K562 (cell line): Measurements from ENCODE around the gene TBCCD1. TPM values are rescaled to one million over a fixed set of nuclear protein-coding genes. Genes with fewer than 3 reads are reported as not detected.

Source experiments
- ATAC-seq: fragments of 200-7000 bp; cut with Tn5 transposase; 3 replicates; pipeline ENCODE4 v1.9.1; 2020; ENCODE audit warnings: moderate library complexity
- BruUV-seq: library from RNA; stranded (reverse); fragments of 400-500 nt; replicated peaks from 2 replicates; lab custom pipeline; 2021; lab: Mats Ljungman, UMichigan
- CTCF ChIA-PET: fragments of 300-600 bp; formaldehyde crosslinking; extraction: SDS; loops from one replicate; lab custom pipeline; 2021; ENCODE audit warnings: low intra/inter-chr PET ratio; lab: Yijun Ruan, JAX
- POLR2A ChIA-PET: fragments of 300-600, 350-650 bp; sonication (Branson Sonifier 250); formaldehyde crosslinking; extraction: SDS; loops from one replicate; lab custom pipeline; 2021; ENCODE audit warnings: antibody characterized with exemption, inconsistent platforms; lab: Yijun Ruan, JAX
- DNase-seq, 4 experiments: peaks; one replicate each; pipeline versions ENCODE4 v3.0.0 to v3.0.0-alpha.2; 2011 to 2018; ENCODE audit warnings: low spot score in 3 of 4, mixed read lengths in 3 of 4; ENCODE audit errors: extremely low read depth in 1 of 4
- FAIRE-seq: peaks from 2 replicates; lab custom pipeline; 2011; peaks lifted over from hg19 to GRCh38; lab: Jason Lieb, UNC
- H2AFZ ChIP-seq: 2 replicates; pipeline ENCODE4 v1.6.0; 2011; ENCODE audit warnings: low read depth, low read length, control low read depth, inconsistent platforms
- H3K27ac ChIP-seq: fragments of 200-600 bp; 3 replicates; pipeline ENCODE4 v1.8.0; 2011; ENCODE audit warnings: low read depth, mild to moderate bottlenecking, control low read depth, inconsistent platforms, low read length, moderate library complexity, mixed read lengths; ENCODE audit errors: extremely low read depth
- H3K27me3 ChIP-seq, 2 experiments: fragments of 300-600 bp in 1 of 2; 2 replicates in 1 of 2; 3 replicates in 1 of 2; pipeline versions ENCODE4 v1.6.0 to v1.8.0; 2011; ENCODE audit warnings: inconsistent platforms in 2 of 2, low read length in 2 of 2, mild to moderate bottlenecking in 1 of 2, mixed read lengths in 1 of 2, moderate library complexity in 1 of 2; ENCODE audit not compliant: control insufficient read depth in 2 of 2, insufficient read depth in 2 of 2
- H3K36me3 ChIP-seq: fragments of 300-600 bp; 3 replicates; pipeline ENCODE4 v1.8.0; 2011; ENCODE audit warnings: mild to moderate bottlenecking, low read length, inconsistent platforms; ENCODE audit not compliant: control insufficient read depth, insufficient read depth
- H3K4me1 ChIP-seq, 2 experiments: fragments of 200-600 bp in 1 of 2; replicated peaks in 1 of 2; 2 replicates in 1 of 2; 3 replicates in 1 of 2; pipeline versions ENCODE4 v1.5.1 to v1.8.0; 2011; ENCODE audit warnings: inconsistent platforms in 2 of 2, low read length in 2 of 2, mild to moderate bottlenecking in 1 of 2, mixed read lengths in 1 of 2, moderate library complexity in 1 of 2; ENCODE audit not compliant: control insufficient read depth in 2 of 2, insufficient read depth in 2 of 2
- H3K4me2 ChIP-seq: 2 replicates; pipeline ENCODE4 v1.6.1; 2011; ENCODE audit warnings: low read length, control low read depth, inconsistent platforms, mixed read lengths; ENCODE audit not compliant: insufficient read depth
- H3K4me3 ChIP-seq: fragments of 200-600 bp; sonication (generic), shearing (Covaris generic); 2 replicates; pipeline ENCODE4 v1.5.1; 2016; ENCODE audit warnings: control low read depth, inconsistent platforms
- H3K79me2 ChIP-seq: fragments of 200-600 bp; 3 replicates; pipeline ENCODE4 v1.8.0; 2011; ENCODE audit warnings: low read length, inconsistent platforms; ENCODE audit not compliant: control insufficient read depth, insufficient read depth
- H3K9ac ChIP-seq, 2 experiments: 2 replicates each; pipeline versions ENCODE4 v1.6.0 to v1.6.1; 2011; ENCODE audit warnings: low read depth in 2 of 2, low read length in 2 of 2, control low read depth in 1 of 2, inconsistent platforms in 1 of 2, mild to moderate bottlenecking in 1 of 2, mixed read lengths in 1 of 2; ENCODE audit not compliant: insufficient read depth in 1 of 2
- H3K9me1 ChIP-seq: one replicate; pipeline ENCODE4 v1.6.0; 2011; ENCODE audit warnings: inconsistent platforms, mild to moderate bottlenecking, low read length, moderate library complexity; ENCODE audit not compliant: control insufficient read depth, insufficient read depth
- H3K9me3 ChIP-seq: replicated peaks from 2 replicates; pipeline ENCODE4 v1.5.1; 2011; ENCODE audit warnings: low read depth, low read length, inconsistent platforms; ENCODE audit not compliant: control insufficient read depth, insufficient read depth
- H4K20me1 ChIP-seq: replicated peaks from 2 replicates; pipeline ENCODE4 v1.6.1; 2011; ENCODE audit warnings: low read length, inconsistent platforms, mixed read lengths; ENCODE audit not compliant: control insufficient read depth, insufficient read depth
- BMI1 ChIP-seq: fragments of 150-350 bp; IDR thresholded peaks from 2 replicates; pipeline ENCODE4 v1.6.1; 2014; ENCODE audit warnings: low read length
- FOXA3 ChIP-seq, 2 experiments: fragments of 450-650 bp in 1 of 2; sonication (generic) in 1 of 2; formaldehyde crosslinking; IDR thresholded peaks in 1 of 2; conservative IDR thresholded peaks in 1 of 2; 2 replicates each; pipeline versions ENCODE4 v1.4.0 to v1.8.0; 2020 to 2022; ENCODE audit warnings: mild to moderate bottlenecking in 2 of 2, missing genetic modification reagents in 1 of 2
- NBN ChIP-seq: fragments of 450-650 bp; IDR thresholded peaks from 2 replicates; pipeline ENCODE4 v1.6.1; 2016; ENCODE audit warnings: low read depth, mild to moderate bottlenecking
- NFXL1 ChIP-seq: fragments of 450-650 bp; formaldehyde crosslinking; IDR thresholded peaks from 2 replicates; pipeline ENCODE4 v1.4.0; 2021; ENCODE audit warnings: mild to moderate bottlenecking
- RAD21 ChIP-seq, 2 experiments: fragments of 250-450 bp in 1 of 2; fragments of 450-650 bp in 1 of 2; sonication (Bioruptor Pico) in 1 of 2; formaldehyde crosslinking in 1 of 2; IDR thresholded peaks in 1 of 2; conservative IDR thresholded peaks in 1 of 2; 2 replicates each; pipeline versions ENCODE4 v1.4.0 to v1.8.0; 2020 to 2022; ENCODE audit warnings: mild to moderate bottlenecking in 2 of 2, moderate library complexity in 1 of 2
- WGBS: fragments of 100-300 bp; shearing (Covaris generic); methylation state at CpG from one replicate; pipeline ENCODE4 v1.1.6; 2016; ENCODE audit warnings: low coverage, mixed read lengths; ENCODE audit not compliant: insufficient coverage; ENCODE audit errors: missing lambda C conversion rate; 5-methylcytosine and 5-hydroxymethylcytosine counted together
- in situ Hi-C: fragments of 300-500 bp; cut with MboI; formaldehyde crosslinking; loops from 4 replicates; pipeline ENCODE4 v1.15.0; 2018; ENCODE audit warnings: inconsistent platforms, mixed read lengths
- intact Hi-C: fragments of 100-400 bp; cut with micrococcal nuclease; formaldehyde crosslinking; loops from 2 replicates; pipeline ENCODE4 v1.14.2; 2022
- polyA plus RNA-seq, 8 experiments: library from polyadenylated mRNA; depleted of rRNA in 4 of 8; stranded (reverse) in 5 of 8; unstranded in 3 of 8; fragments of >200 nt; fragmentation: Nextera tagmentation in 2 of 8; fragmentation: Illumina TruSeq in 1 of 8; extraction: Ambion mirVana in 2 of 8; extraction: Trizol in 1 of 8; gene quantifications; 2 replicates each; pipeline versions ENCODE4 v1.2.1 to v1.2.3, GENCODE V29; 2011 to 2014; ENCODE audit warnings: inconsistent platforms in 1 of 8, missing spikeins in 1 of 8
- total RNA-seq, 7 experiments: library from RNA; depleted of rRNA in 6 of 7; stranded (reverse); fragments of >200 nt in 6 of 7; fragmentation: Illumina TruSeq in 2 of 7; extraction: Trizol in 2 of 7; gene quantifications; 2 replicates each; pipeline versions ENCODE4 v1.2.1 to v1.2.3, GENCODE V29; 2011 to 2021; ENCODE audit warnings: low replicate concordance in 1 of 7
- TF ChIP-seq, protein P1 (sequence below): fragments of 250-450 bp; sonication (Bioruptor Pico); IDR thresholded peaks from 2 replicates; pipeline ENCODE4 v1.5.0; 2022; ENCODE audit warnings: mild to moderate bottlenecking
- TF ChIP-seq, protein P2 (sequence below), 3 experiments: IDR thresholded peaks in 2 of 3; conservative IDR thresholded peaks in 1 of 3; 2 replicates each; pipeline ENCODE4 v1.5.1; 2011 to 2012; ENCODE audit warnings: low read length in 3 of 3, mild to moderate bottlenecking in 3 of 3, control low read depth in 2 of 3, improper control_type of control experiment in 1 of 3, inconsistent platforms in 1 of 3, low read depth in 1 of 3, mixed read lengths in 1 of 3, moderate library complexity in 1 of 3; ENCODE audit not compliant: insufficient read depth in 2 of 3

TBCCD1 gene
- total and polyA plus RNA-seq, 9 of the 15 experiments (the other 6 are each of a cell fraction or from before 2014, with no cell fraction given): 17.7 to 31.1 (median 21.2) TPM

DNA sequence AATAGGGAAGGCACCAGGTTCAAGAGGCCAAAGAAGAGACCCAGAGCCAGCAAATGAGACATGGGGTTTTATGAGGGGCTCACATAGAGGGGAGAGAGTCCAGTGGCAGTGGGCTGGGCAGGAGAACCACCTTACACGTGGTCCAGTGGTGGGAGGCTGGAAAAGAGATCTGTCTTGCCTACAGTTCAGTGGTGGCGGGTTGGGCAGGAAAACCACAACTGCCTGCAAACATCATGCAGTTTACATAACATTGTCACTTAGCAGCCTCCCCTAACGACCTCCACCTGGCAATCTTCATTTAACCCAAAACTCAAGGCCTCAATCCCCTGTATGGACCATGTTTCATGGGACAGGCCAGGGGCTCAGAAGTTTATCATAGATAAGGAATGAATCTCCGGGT, 52.0 kb downstream of the TBCCD1 start (continued):
- TF ChIP-seq, protein P1, sequence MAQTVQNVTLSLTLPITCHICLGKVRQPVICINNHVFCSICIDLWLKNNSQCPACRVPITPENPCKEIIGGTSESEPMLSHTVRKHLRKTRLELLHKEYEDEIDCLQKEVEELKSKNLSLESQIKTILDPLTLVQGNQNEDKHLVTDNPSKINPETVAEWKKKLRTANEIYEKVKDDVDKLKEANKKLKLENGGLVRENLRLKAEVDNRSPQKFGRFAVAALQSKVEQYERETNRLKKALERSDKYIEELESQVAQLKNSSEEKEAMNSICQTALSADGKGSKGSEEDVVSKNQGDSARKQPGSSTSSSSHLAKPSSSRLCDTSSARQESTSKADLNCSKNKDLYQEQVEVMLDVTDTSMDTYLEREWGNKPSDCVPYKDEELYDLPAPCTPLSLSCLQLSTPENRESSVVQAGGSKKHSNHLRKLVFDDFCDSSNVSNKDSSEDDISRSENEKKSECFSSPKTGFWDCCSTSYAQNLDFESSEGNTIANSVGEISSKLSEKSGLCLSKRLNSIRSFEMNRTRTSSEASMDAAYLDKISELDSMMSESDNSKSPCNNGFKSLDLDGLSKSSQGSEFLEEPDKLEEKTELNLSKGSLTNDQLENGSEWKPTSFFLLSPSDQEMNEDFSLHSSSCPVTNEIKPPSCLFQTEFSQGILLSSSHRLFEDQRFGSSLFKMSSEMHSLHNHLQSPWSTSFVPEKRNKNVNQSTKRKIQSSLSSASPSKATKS (CRISPR knock-in tag): no peak
- no peak for TF ChIP-seq NFXL1 (CRISPR knock-in tag)
- no peak for TF ChIP-seq NBN
- TF ChIP-seq FOXA3 (CRISPR knock-in tag; conservative IDR thresholded peaks at IDR 0.05 in 1 of 2, IDR thresholded peaks at IDR 0.05 in 1 of 2): no peak

DNA sequence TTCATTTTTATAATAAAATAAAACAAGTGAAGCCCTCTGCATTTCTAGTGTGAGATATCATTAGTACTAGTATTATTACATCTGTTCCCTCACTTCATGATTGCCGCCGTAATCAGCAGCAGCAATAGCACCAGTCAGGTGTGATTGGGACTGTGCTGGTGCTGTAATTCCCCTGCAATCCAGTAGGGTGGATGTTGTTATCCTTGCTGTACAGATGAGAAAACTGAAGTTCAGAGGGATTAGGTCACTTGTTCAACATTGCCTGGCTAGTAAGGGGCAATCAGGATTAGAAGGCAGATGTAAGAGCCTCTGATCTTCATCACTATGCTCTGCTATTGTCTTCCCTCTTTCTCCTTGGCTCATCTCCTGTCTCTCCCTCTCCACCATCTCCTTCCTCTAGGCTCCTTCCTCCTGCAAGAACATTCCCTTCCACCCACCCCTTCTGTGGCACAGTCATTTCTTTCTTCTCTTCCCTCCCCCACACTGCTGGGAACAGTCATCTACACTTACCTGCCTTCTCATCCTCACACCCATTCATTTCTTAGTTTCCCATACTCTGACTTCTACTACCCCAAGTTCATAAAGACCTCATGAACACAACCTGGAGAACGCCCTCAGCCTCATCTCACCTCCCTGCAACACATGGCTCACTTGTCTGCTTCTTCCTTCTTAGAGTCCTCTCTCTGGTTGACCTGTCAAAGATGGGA, 52.7 kb downstream of the TBCCD1 start:
- no peak overlapping the region for H3K27ac ChIP-seq
- POLR2A ChIA-PET: no interaction called here
- no peaks in the 10 kb centered on the region for H3K4me1 ChIP-seq
- H2AFZ ChIP-seq: no peak overlapping the region
- in situ Hi-C loops: no loop called here
- peaks cover 4 to 45% of the 10 kb centered on the region in 2 experiments; a peak in 4 of 5 replicates for H3K27me3 ChIP-seq
- FAIRE-seq (peak; percentile 81), DNase-seq (peak; percentile 29 to 52 (median 38)), ATAC-seq (peak; percentile 93)
- no peaks in the 10 kb centered on the region for H3K36me3 ChIP-seq
- peaks cover 3% of the 10 kb centered on the region; the same call in 1 of the 2 replicates for H4K20me1 ChIP-seq
- H3K4me2 ChIP-seq: no peak overlapping the region
- BruUV-seq: no TSS peak
- intact Hi-C loops: no loop called here
- no peak overlapping the region for H3K4me3 ChIP-seq
- no peaks in the 10 kb centered on the region for H3K9me1 ChIP-seq
- no peaks in the 10 kb centered on the region for H3K9me3 ChIP-seq
- TF ChIP-seq, protein P2, sequence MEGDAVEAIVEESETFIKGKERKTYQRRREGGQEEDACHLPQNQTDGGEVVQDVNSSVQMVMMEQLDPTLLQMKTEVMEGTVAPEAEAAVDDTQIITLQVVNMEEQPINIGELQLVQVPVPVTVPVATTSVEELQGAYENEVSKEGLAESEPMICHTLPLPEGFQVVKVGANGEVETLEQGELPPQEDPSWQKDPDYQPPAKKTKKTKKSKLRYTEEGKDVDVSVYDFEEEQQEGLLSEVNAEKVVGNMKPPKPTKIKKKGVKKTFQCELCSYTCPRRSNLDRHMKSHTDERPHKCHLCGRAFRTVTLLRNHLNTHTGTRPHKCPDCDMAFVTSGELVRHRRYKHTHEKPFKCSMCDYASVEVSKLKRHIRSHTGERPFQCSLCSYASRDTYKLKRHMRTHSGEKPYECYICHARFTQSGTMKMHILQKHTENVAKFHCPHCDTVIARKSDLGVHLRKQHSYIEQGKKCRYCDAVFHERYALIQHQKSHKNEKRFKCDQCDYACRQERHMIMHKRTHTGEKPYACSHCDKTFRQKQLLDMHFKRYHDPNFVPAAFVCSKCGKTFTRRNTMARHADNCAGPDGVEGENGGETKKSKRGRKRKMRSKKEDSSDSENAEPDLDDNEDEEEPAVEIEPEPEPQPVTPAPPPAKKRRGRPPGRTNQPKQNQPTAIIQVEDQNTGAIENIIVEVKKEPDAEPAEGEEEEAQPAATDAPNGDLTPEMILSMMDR (IDR thresholded peaks at IDR 0.05 in 2 of 3, conservative IDR thresholded peaks at IDR 0.05 in 1 of 3; ENCODE audit: insufficient read depth in 2 of 3, low read depth in 1 of 3, low read length in 3 of 3): peak; percentile 40 to 61 (median 44); a peak in 5 of 6 replicates
- TF ChIP-seq RAD21 (CRISPR knock-in tag; conservative IDR thresholded peaks at IDR 0.05 in 1 of 2, IDR thresholded peaks at IDR 0.05 in 1 of 2) (peak in 1 of 2 experiments; percentile 22; a peak in 1 of 4 replicates), BMI1 (no peak)
- H3K9ac ChIP-seq: no peak overlapping the region
- CTCF ChIA-PET: no interaction called here
- WGBS: 0% methylated on average over 2 of the region's 3 CpGs
- H3K79me2 ChIP-seq: no peaks in the 10 kb centered on the region
